ENCODE results near the gene PLA2G4A. TPM values are rescaled to one million over a fixed set of nuclear protein-coding genes. Genes with fewer than 3 reads are reported as not detected.

PLA2G4A gene
- total and polyA plus RNA-seq, 2 donors (not counting 1 experiment from before 2014, with no cell fraction given): 0.15 TPM; not detected in 1

GRCh38 chr1:186843931-186844330, 15.2 kb downstream of the PLA2G4A start:
- no peaks in the 10 kb centered on the region for H3K36me3 ChIP-seq (replicated peaks in 1 of 2; ENCODE audit: control extremely low read depth in 1 of 2, control insufficient read depth in 1 of 2, extremely low read depth in 1 of 2, insufficient read depth in 2 of 2, low read length in 1 of 2)
- H3K4me3 ChIP-seq (ENCODE audit: control extremely low read depth in 1 of 5, extremely low read depth in 1 of 5, insufficient read depth in 1 of 5, low read depth in 2 of 5, low read length in 4 of 5): no peak overlapping the region
- H3K9ac ChIP-seq (ENCODE audit: low read length): no peak overlapping the region
- WGBS (ENCODE audit: insufficient coverage): no CpG with 5 or more reads among the region's 2 CpGs
- Mint-ChIP-seq H3K4me1 (no peaks in the 10 kb centered on the region), H3K9me3 (ENCODE audit: insufficient read depth) (no peaks in the 10 kb centered on the region), H3K4me3 (no peak overlapping the region), H3K27ac (no peak overlapping the region), H3K27me3 (no peaks in the 10 kb centered on the region)
- no peak for TF ChIP-seq EZH2 (IDR thresholded peaks at IDR 0.05; ENCODE audit: borderline replicate concordance, insufficient read depth, low read depth, low read length, poor library complexity, severe bottlenecking)
- TF ChIP-seq, protein P1, sequence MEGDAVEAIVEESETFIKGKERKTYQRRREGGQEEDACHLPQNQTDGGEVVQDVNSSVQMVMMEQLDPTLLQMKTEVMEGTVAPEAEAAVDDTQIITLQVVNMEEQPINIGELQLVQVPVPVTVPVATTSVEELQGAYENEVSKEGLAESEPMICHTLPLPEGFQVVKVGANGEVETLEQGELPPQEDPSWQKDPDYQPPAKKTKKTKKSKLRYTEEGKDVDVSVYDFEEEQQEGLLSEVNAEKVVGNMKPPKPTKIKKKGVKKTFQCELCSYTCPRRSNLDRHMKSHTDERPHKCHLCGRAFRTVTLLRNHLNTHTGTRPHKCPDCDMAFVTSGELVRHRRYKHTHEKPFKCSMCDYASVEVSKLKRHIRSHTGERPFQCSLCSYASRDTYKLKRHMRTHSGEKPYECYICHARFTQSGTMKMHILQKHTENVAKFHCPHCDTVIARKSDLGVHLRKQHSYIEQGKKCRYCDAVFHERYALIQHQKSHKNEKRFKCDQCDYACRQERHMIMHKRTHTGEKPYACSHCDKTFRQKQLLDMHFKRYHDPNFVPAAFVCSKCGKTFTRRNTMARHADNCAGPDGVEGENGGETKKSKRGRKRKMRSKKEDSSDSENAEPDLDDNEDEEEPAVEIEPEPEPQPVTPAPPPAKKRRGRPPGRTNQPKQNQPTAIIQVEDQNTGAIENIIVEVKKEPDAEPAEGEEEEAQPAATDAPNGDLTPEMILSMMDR (IDR thresholded peaks at IDR 0.05): no peak
- H3K4me1 ChIP-seq (ENCODE audit: control insufficient read depth in 2 of 2, insufficient read depth in 2 of 2, low read length in 2 of 2): no peaks in the 10 kb centered on the region
- H3K4me2 ChIP-seq (replicated peaks; ENCODE audit: low read depth, low read length, poor library complexity, severe bottlenecking): no peak overlapping the region
- H3K27me3 ChIP-seq (replicated peaks in 1 of 4; ENCODE audit: control extremely low read depth in 1 of 4, control insufficient read depth in 3 of 4, insufficient read depth in 4 of 4, low read length in 3 of 4): no peaks in the 10 kb centered on the region
- intact Hi-C loops (cut with micrococcal nuclease): no loop called here
- no peaks in the 10 kb centered on the region for H3K9me3 ChIP-seq (ENCODE audit: control extremely low read depth in 1 of 3, control insufficient read depth in 2 of 3, insufficient read depth in 1 of 3, low read length in 2 of 3)
- CTCF ChIA-PET: no interaction called here
- DNase-seq (no peak), ATAC-seq (ENCODE audit: low read depth) (no peak)
- no peak overlapping the region for H3K27ac ChIP-seq (ENCODE audit: low read length in 2 of 2)
- no peak overlapping the region for H2AFZ ChIP-seq (ENCODE audit: insufficient read depth, low read depth, low read length, poor library complexity, severe bottlenecking)
- POLR2A ChIA-PET: no interaction called here
- no peaks in the 10 kb centered on the region for H4K20me1 ChIP-seq (ENCODE audit: control insufficient read depth, insufficient read depth, low read length, poor library complexity, severe bottlenecking)
- H3K79me2 ChIP-seq (ENCODE audit: control insufficient read depth, insufficient read depth, low read length): no peaks in the 10 kb centered on the region

DNA sequence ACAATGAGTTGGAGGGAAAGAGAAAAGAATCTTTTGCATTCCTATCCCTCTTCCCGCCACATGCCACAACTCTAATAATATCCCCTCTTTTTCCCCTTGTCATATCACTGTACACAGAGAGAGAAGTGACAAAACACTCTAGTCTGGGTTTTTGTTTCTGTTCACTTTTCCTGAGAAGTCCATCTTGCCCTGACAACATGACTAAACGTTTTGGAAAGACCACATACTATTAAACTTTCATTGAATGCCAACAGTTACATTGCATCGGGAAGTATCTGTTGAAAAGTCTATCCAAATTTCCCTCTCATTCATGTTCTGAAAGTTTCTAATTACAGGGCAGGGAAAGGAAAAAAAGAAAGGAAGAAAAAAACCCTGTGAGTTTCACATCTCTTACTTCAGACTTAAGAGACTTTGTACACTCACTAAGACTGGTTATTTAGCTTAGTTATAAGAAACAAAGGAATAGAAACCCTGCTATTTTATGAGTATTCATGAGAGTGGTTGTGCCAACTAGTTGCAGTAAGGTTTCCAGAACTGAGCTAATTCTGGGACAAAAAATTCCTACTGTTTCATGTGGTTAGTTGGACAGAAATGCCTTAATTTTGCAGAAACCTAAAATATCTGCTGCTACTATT, 16.9 kb downstream of the PLA2G4A start:
- Mint-ChIP-seq H3K4me1 (no peaks in the 10 kb centered on the region), H3K27ac (no peak overlapping the region), H3K9me3 (ENCODE audit: insufficient read depth) (no peaks in the 10 kb centered on the region), H3K4me3 (no peak overlapping the region), H3K27me3 (no peaks in the 10 kb centered on the region)
- H4K20me1 ChIP-seq (ENCODE audit: control insufficient read depth, insufficient read depth, low read length, poor library complexity, severe bottlenecking): no peaks in the 10 kb centered on the region
- no peaks in the 10 kb centered on the region for H3K4me1 ChIP-seq (ENCODE audit: control insufficient read depth in 2 of 2, insufficient read depth in 2 of 2, low read length in 2 of 2)
- CTCF ChIA-PET: no interaction called here
- ATAC-seq (ENCODE audit: low read depth): no peak
- TF ChIP-seq EZH2 (IDR thresholded peaks at IDR 0.05; ENCODE audit: borderline replicate concordance, insufficient read depth, low read depth, low read length, poor library complexity, severe bottlenecking): no peak
- TF ChIP-seq, protein P1 (IDR thresholded peaks at IDR 0.05): no peak
- intact Hi-C loops (cut with micrococcal nuclease): no loop called here
- H3K79me2 ChIP-seq (ENCODE audit: control insufficient read depth, insufficient read depth, low read length): no peaks in the 10 kb centered on the region
- no peaks in the 10 kb centered on the region for H3K9me3 ChIP-seq (ENCODE audit: control extremely low read depth in 1 of 3, control insufficient read depth in 2 of 3, insufficient read depth in 1 of 3, low read length in 2 of 3)
- H3K36me3 ChIP-seq (replicated peaks in 1 of 2; ENCODE audit: control extremely low read depth in 1 of 2, control insufficient read depth in 1 of 2, extremely low read depth in 1 of 2, insufficient read depth in 2 of 2, low read length in 1 of 2): no peaks in the 10 kb centered on the region
- H3K27ac ChIP-seq (ENCODE audit: low read length in 2 of 2): no peak overlapping the region
- no peak overlapping the region for H2AFZ ChIP-seq (ENCODE audit: insufficient read depth, low read depth, low read length, poor library complexity, severe bottlenecking)
- no CpG with 5 or more reads among the region's 3 CpGs for WGBS (ENCODE audit: insufficient coverage)
- POLR2A ChIA-PET: no interaction called here
- H3K27me3 ChIP-seq (replicated peaks in 1 of 4; ENCODE audit: control extremely low read depth in 1 of 4, control insufficient read depth in 3 of 4, insufficient read depth in 4 of 4, low read length in 3 of 4): no peaks in the 10 kb centered on the region
- no peak overlapping the region for H3K9ac ChIP-seq (ENCODE audit: low read length)
- no peak overlapping the region for H3K4me3 ChIP-seq (ENCODE audit: control extremely low read depth in 1 of 5, extremely low read depth in 1 of 5, insufficient read depth in 1 of 5, low read depth in 2 of 5, low read length in 4 of 5)
- DNase-seq: no peak
- H3K4me2 ChIP-seq (replicated peaks; ENCODE audit: low read depth, low read length, poor library complexity, severe bottlenecking): no peak overlapping the region

All from B cell (primary cell).